ENCODE data around the gene COL8A1.

Gene COL8A1

GRCh38 chr3:99678023-99678422 is 39.6 kb downstream of the COL8A1 start:
- DNase-seq = no peak

GRCh38 chr3:99678896-99679295 is 40.5 kb downstream of the COL8A1 start:
- DNase-seq = no peak

DNA sequence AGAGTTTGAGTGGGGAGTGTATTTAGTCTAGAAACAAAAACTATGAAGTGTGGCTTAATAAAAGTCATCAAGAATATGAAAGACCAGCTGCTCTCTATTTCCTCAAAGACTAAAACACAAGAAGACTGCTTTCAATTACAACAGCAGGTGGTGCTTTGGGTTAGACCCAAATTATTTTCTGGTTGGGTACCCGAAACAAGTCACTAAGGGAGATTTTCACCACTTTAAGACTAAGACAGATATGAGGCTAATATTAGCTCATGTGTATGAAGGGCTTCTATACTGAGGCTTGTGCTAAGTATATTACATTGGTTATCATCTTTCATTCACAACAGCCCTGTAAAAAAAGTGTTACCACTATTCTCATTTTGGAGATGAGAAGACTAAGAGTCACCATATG is 43.1 kb downstream of the COL8A1 start:
- no peak for DNase-seq

DNA sequence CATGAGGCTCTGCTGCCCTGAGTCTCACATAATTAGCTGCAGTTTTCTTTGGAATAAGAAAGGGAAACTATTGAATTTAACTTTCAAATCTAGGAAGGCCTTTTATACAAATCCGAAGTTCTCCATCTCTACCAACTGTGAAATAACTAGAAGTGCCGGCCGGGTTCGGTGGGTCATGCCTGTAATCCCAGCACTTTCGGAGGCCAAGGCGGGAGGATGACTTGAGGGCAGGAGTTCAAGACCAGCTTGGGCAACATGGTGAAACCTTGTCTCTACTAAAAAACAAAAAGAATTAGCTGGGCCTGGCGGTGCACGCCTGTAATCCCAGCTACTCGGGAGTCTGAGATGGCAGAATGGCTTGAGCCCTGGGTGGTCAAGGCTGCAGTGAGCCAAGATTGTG is 43.6 kb downstream of the COL8A1 start:
- DNase-seq = no peak

GRCh38 chr3:99683465-99683864 is 45.1 kb downstream of the COL8A1 start:
- no peak for DNase-seq

GRCh38 chr3:99683876-99684275 is 45.5 kb downstream of the COL8A1 start:
- DNase-seq = no peak

DNA sequence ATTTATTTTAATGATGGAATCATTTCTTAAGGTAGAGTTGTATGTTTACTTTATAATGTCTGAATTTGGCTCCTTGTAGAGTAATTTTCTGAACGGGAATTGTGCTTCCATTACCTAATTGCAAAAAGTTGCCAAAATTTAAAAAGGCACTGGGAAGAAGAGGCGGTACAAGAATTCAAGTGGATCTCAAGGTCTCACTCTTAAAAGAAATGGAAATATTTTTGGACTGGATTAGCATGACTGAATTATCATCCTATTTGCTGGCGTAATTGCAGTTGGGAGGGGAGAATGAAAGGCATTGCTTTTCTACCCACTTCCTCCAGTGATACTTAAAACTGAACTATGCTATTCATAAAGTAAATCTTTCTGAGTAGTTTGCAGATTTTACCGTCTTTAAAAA is 46.2 kb downstream of the COL8A1 start:
- no peak for DNase-seq

DNA sequence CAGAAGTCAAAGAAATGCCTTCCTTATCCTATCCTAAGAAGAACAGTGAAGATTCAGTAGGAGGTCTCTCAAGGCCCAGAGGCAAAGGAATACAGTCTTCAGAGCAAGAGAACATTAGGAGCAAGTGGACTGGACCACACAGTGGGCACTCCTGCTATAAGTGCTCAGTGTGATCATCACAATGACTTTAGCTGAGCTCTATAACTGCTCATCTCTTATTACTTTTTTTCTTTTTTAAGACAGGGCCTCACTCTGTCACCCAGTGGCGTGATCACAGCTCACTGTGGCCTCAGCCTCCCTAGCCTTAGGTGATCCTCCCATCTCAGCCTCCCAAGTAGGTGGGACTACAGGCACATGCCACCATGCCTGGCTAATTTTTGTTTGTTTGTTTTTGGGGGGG is 48.1 kb downstream of the COL8A1 start:
- no peak for DNase-seq

DNA sequence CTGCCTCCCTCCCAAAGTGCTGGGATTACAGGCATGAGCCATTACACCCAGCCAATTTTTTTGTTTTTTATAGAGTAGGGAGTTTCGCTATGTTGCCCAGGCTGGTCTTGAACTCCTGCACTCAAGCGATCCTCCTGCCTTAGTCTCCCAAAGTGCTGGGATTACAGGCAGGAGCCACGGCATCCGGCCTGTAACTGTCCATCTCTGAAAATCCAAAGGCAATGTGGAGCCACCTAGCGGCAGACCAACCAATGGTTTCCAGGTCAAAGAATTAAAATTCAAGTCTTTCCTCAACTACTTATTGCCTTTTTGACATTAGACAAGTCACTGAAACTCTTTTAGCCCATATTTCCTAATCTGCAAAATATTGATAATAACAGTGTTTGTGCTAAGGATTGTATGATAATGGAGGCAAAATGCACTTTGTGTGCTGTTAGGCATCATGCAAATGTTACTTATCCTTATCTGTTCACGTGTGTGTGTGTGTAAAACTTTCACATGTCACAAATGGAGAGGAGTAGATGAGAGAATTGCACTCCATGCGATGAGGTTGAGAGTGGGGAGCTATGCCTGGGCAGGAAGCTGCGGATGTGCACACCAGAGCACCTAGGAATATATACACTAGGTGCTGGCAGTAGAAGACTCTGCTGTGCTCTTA is 48.7 kb downstream of the COL8A1 start:
- peak; percentile 1 for DNase-seq

DNA sequence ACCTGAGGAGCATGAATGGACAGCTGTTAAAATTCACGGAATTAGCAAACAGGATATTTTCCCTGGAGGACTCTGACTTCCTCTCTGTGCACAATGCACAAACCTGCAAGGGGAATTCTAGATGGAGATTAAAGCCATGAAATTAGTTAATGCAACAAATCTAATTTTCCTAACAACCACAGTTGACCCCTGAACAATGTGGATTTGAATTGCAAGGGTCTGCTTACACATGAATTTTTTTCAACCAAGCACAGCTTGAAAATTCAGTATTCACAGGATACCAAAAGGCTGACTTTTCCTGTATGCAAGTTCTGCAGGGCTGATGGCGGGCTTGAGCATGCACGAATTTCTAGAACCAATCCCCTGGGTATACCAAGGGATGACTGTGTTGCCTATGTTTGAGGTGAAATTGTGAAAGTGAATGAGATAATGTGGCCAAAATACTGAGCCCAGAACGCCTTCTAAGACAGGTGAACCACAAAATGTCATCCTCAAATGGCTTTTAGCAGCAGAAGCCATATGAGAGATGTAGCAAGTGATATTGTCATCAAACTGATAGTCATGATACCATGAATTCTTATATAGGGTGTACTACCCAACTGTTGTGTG is 52.5 kb downstream of the COL8A1 start:
- no peak for DNase-seq

DNA sequence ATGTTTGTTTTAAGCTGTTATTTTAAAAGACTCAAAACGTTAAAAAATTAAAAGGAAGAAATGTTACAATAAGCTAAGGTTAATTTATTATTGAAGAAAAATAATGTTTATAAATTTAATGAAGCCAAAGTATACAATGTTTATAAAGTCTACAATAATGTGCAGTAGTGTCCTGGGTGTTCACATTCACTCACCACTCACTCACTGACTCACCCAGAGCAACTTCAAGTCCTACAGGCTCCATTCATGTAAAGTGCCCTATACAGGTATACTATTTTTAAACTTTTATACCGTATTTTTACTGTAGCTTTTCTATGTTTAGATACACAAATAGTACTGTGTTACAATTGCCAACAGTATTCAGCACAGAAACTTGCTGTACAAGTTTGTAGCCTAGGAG is 55.2 kb downstream of the COL8A1 start:
- no peak for DNase-seq

DNA sequence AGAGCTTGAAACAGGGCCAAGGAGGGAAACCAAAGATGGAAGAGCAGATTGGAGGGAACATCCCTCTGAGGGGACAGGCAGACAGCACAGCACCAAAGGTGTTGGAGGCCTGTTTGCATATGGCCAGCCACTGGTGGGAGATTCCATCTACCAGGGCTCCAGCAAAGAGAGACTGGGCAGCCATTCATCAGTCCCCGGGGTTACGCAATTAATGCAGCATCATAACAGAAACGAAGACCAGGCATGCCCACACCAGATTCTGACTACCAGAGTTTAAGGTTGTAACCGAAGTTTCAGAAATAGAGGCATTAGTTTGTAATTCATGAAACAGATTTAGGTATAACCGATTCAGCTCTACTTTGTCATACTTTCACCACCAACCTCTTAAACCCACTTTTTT is 58.1 kb downstream of the COL8A1 start:
- DNase-seq = no peak

GRCh38 chr3:99697250-99697649 is 58.9 kb downstream of the COL8A1 start:
- no peak for DNase-seq

- DNase-seq = no peak
Observed at GRCh38 chr3:99698932-99699331, 60.5 kb downstream of the COL8A1 start.

GRCh38 chr3:99699841-99700240 is 61.4 kb downstream of the COL8A1 start:
- DNase-seq = no peak

- no peak for DNase-seq
Observed at GRCh38 chr3:99700631-99701268, 62.4 kb downstream of the COL8A1 start.

DNA sequence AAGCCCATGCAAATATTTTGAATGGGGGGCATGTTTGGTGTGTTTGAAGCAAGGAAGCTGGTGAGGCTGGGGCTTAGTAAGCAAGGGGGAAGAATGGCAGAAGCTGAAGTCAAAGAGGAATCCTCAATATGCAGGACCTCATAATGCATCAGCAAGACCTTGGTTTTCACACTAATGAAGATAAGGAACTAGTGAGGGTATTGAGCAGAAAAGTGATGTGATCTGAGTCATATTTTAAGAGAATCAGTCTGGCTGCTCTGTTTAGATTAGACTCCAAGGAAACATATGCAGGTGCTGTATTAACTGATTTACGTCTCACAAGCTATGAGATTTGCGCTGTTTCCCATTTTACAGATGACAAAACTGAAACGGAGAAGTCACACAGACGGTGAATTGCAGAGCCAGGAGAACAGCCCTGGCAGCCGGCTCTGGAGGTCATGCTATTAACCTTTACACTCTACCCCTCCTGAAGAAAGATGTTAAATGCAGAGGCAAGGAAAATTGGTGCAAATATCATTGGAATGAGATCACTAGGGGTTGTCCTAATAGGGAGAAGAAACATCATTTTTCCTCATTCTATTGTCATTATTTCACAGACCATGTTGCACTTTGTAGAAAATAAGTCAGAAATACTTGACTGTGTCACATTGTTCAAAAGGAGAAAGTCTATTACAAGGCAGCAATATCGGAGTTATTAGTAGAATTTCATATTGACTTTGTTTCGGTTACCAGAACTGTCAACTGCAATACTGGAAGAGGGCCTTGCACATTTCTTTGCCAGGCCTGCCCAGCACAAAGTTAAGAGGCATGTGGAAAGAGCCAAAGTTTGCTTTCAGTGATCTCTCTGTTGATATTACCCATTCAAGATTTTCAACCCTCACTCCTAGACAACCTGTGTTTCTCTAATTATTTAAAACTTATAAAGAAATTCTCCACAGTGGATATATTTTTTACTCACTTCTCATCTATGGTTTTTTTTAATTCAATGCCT is 64.9 kb downstream of the COL8A1 start:
- no peak for DNase-seq

GRCh38 chr3:99704417-99704816 is 66.0 kb downstream of the COL8A1 start:
- no peak for DNase-seq

DNA sequence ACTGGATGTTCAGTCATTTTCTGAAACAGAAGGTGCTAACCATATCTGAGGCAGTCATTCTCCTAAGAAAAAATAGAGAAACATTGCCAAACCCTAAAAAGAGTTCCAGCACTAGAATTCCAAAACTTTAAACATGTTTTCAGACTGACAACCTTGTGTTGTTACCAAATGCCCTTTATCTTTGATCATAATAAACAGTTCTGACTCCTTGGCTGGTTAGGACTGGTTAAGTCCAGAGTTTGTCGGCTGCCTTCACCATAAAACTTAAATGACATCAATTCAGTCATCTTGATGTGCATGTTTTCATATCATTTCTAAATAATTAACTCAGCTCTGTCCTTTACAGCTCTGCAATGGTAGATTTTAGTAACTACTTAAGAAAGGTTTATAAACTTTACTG is 68.0 kb downstream of the COL8A1 start:
- DNase-seq = no peak

DNA sequence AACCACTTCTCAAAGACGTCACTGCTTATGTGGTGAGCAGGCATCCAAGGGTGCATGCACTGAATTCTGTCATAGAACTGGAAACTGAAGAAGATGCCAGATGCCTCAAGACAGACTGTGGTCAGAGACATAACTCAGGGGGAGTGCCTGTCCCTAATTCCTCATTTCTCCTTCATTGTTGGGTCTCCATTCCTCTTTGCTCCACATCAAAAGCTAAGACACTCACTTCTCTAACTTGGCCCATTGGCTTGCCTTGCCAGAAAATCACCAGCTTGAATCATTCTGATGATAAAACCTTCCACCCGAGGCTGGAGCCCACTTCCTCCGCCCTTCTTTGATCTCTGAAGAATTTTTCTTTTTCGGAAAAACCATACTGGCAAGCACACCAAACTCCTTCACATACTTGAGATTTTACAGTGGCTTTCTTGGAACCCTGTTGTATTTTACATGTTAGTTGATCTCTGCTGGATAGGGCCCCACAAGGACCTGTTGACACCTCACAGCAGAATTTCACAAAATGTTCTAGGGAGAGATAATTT is 69.9 kb downstream of the COL8A1 start:
- no peak for DNase-seq

DNA sequence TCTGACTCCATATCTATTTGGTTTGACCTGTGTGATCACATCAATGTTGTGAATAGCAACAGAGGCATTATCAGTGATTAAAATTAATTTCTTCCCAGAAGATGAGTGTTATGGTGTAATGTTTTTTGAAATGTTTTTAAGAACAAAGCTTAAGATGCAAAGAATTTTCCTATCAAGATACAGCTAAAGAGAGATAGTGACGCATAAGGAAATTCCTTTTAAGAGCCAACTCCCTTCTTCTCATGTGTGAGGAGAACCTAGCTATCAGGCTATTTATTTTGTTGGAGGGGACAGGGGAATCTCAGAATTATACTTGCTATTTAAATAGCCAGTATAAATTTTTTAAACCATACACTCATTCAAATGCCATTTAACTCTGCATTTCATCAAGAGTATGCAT is 71.3 kb downstream of the COL8A1 start:
- DNase-seq = no peak

- DNase-seq = no peak
Observed at GRCh38 chr3:99710094-99710493, 71.7 kb downstream of the COL8A1 start.

DNA sequence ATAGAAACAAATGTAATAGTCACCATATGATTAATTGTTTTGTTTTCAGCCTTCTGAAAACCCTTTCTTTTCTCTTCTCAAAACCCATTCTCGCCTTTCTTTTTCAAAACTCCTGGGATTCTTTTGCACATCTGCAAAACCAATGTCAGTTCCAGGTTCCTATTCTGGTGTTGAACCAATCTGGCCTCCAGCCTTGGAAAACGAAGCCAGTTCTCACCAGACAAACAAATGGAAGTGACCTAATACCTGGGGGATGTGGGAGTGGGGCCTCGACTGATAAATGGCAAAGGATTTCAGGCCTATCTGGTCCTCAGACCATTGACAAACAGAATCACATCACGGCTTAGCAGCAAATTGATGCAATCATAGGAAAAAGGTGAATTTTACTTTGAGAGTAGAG is 73.0 kb downstream of the COL8A1 start:
- DNase-seq = no peak

Measured in NCI-H2171 (cell line).